Esophagus squamous epithelium (tissue), 5 donors: Measurements from ENCODE around the gene PRCC. TPM values are rescaled to one million over a fixed set of nuclear protein-coding genes. Genes with fewer than 3 reads are reported as not detected.

ENCODE experiments used
- DNase-seq: peaks from one replicate; lab custom pipeline; 2025; lab: John Stamatoyannopoulos, UW
- H3K27ac ChIP-seq, 4 donors: fragments of 200-600 bp; sonication (generic); one replicate each; pipeline ENCODE4 v1.5.1; 2016 to 2019; ENCODE audit warnings: mild to moderate bottlenecking in 1 of 4
- H3K27me3 ChIP-seq, 4 donors: fragments of 200-600 bp; sonication (generic); 1 replicate in 3 of 4; 2 replicates in 1 of 4; pipeline versions ENCODE4 v1.5.1 to v1.6.0; 2017 to 2021; ENCODE audit warnings: antibody characterized with exemption in 1 of 4
- H3K36me3 ChIP-seq, 3 donors: fragments of 200-600 bp; sonication (generic); one replicate each; pipeline ENCODE4 v1.5.1; 2016 to 2019
- H3K4me1 ChIP-seq, 3 donors: fragments of 200-600 bp; sonication (generic); one replicate each; pipeline ENCODE4 v1.5.1; 2017 to 2019
- H3K4me3 ChIP-seq, 4 donors: fragments of 200-600 bp; sonication (generic); 1 replicate in 3 of 4; 2 replicates in 1 of 4; pipeline ENCODE4 v1.5.1; 2016 to 2019; ENCODE audit warnings: mild to moderate bottlenecking in 2 of 4, moderate library complexity in 1 of 4
- H3K9me3 ChIP-seq, 3 donors: fragments of 200-600 bp; sonication (generic); one replicate each; pipeline ENCODE4 v1.5.1; 2016 to 2019
- CTCF ChIP-seq, 6 experiments: fragments of 450-650 bp in 4 of 6; fragments of 200-600 bp in 2 of 6; sonication (generic) in 2 of 6; IDR thresholded peaks; one replicate each; pipeline ENCODE4 v1.5.1; 2016 to 2019; ENCODE audit warnings: antibody characterized with exemption in 6 of 6, mild to moderate bottlenecking in 4 of 6, moderate library complexity in 4 of 6
- POLR2A ChIP-seq, 4 donors: fragments of 450-650 bp; IDR thresholded peaks; one replicate each; pipeline ENCODE4 v1.6.1; 2017; ENCODE audit warnings: antibody characterized with exemption in 4 of 4, mild to moderate bottlenecking in 4 of 4, moderate library complexity in 3 of 4
- WGBS, 2 donors: methylation state at CpG; one replicate each; pipeline ENCODE4 v1.1.5; 2018; 5-methylcytosine and 5-hydroxymethylcytosine counted together
- intact Hi-C: fragments of 100-400 bp; cut with DNase I; formaldehyde crosslinking; loops from one replicate; pipeline ENCODE4 v1.15.0; 2022
- total RNA-seq, 4 donors: library from RNA; depleted of rRNA; stranded (reverse); fragments of >200 nt; gene quantifications; one replicate each; pipeline ENCODE4 v1.1.0, GENCODE V29; 2016
- donor health status: DM: yes; HTN: yes; CAD: no.

The PRCC gene
- total RNA-seq, 4 donors from 2014 or later: 35.6 to 42.6 (median 38.3) TPM

DNA sequence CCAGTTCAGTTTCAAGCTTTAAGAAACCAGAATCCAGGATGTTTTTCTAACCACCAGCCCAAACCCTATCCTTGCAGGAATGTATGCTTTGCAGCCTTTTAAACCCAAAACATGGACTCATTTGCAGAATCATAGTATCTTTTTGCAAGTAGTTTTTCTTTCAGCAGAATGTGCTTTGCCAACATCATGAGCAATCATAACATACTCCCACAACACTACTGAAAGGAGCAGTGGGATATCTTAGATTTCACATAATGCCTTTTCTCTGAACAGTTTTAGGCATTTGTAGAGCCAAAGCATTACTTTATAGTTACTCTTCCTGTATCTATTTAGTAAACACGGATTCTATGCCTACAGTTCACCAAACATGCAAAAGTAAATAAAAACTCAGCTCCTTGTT, 59.3 kb downstream of the PRCC start:
- intact Hi-C loops: no loop called here
- TF ChIP-seq CTCF (IDR thresholded peaks at IDR 0.05): no peak
- TF ChIP-seq POLR2A (IDR thresholded peaks at IDR 0.05): no peak
- no peaks in the 10 kb centered on the region for H3K4me1 ChIP-seq
- no peak overlapping the region for H3K4me3 ChIP-seq
- H3K36me3 ChIP-seq: no peaks in the 10 kb centered on the region
- peaks cover 0 to 17% (median 0%) of the 10 kb centered on the region in 4 donors for H3K27me3 ChIP-seq
- no peak for DNase-seq
- WGBS, 2 donors: 43 to 50% methylated on average over 1 of the region's 1 CpG
- H3K27ac ChIP-seq: no peak overlapping the region
- no peaks in the 10 kb centered on the region for H3K9me3 ChIP-seq

GRCh38 chr1:156828400-156829124, 61.2 kb downstream of the PRCC start:
- Histone ChIP-seq H3K27me3 (peaks cover 0 to 27% (median 0%) of the 10 kb centered on the region in 4 donors), H3K36me3 (no peaks in the 10 kb centered on the region), H3K4me1 (no peaks in the 10 kb centered on the region), H3K9me3 (no peaks in the 10 kb centered on the region), H3K27ac (no peak overlapping the region), H3K4me3 (no peak overlapping the region)
- intact Hi-C loops: no loop called here
- no peak for DNase-seq
- WGBS, 2 donors: 70 to 77% methylated on average over 18 of the region's 18 CpGs
- TF ChIP-seq CTCF (IDR thresholded peaks at IDR 0.05) (no peak), POLR2A (IDR thresholded peaks at IDR 0.05) (no peak)

- no peaks in the 10 kb centered on the region for H3K4me1 ChIP-seq
- TF ChIP-seq POLR2A (IDR thresholded peaks at IDR 0.05) (no peak), CTCF (IDR thresholded peaks at IDR 0.05) (no peak)
- intact Hi-C loops: no loop called here
- H3K27ac ChIP-seq: no peak overlapping the region
- no peaks in the 10 kb centered on the region for H3K36me3 ChIP-seq
- H3K4me3 ChIP-seq: no peak overlapping the region
- H3K27me3 ChIP-seq: peaks cover 0 to 66% (median 0%) of the 10 kb centered on the region in 4 donors
- H3K9me3 ChIP-seq: no peaks in the 10 kb centered on the region
- 54 to 68% methylated on average over 5 of the region's 5 CpGs for WGBS, 2 donors
- DNase-seq: no peak
Measured at GRCh38 chr1:156832434-156832833, 65.1 kb downstream of the PRCC start.

DNA sequence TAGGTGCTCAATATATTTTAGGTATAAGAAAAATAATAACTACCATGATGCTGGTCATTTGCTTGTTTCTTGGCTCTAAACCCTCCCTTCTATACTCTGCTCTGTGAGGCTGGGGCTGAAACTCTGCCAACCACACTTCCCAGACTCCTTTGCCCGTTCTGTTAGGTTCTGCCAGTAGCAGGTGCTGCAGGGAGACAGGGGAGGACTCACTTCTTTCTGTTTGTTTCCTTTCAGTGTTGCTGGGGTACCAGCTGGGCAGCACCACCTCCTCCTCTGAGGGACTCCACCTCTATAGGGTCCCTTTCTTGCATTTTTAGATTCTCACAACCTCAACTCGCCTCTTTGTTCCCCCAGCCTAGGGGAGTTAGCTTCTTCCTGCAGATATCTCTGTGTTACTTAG, 66.3 kb downstream of the PRCC start:
- no peak overlapping the region for H3K4me3 ChIP-seq
- no peak for DNase-seq
- intact Hi-C loops: no loop called here
- 37 to 50% methylated on average over 2 of the region's 2 CpGs for WGBS, 2 donors
- H3K9me3 ChIP-seq: no peaks in the 10 kb centered on the region
- peaks cover 0 to 77% (median 0%) of the 10 kb centered on the region in 4 donors for H3K27me3 ChIP-seq
- no peaks in the 10 kb centered on the region for H3K4me1 ChIP-seq
- TF ChIP-seq CTCF (IDR thresholded peaks at IDR 0.05) (no peak), POLR2A (IDR thresholded peaks at IDR 0.05) (no peak)
- no peaks in the 10 kb centered on the region for H3K36me3 ChIP-seq
- no peak overlapping the region for H3K27ac ChIP-seq

DNA sequence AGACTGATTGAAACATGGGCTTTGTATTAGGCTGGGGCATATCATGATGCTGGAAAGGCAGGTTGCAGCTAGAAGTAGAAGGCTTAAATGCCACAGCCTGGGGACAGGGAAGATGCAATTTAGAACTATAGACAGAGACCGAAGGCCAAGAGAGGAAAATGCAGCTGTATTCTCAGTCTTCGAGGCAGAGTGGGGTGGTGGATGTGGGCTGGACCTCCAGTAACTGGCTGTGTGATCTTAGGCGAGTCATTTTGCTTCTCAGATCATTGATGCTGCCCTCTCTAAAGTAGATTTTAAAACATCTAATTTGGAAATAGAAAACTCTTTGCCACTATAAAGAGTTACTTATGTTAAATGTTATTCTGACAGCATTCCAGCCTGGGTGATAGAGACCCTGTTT, 67.0 kb downstream of the PRCC start:
- H3K4me3 ChIP-seq: no peak overlapping the region
- H3K4me1 ChIP-seq: no peaks in the 10 kb centered on the region
- no peaks in the 10 kb centered on the region for H3K9me3 ChIP-seq
- no peak overlapping the region for H3K27ac ChIP-seq
- intact Hi-C loops: no loop called here
- 55 to 66% methylated on average over 3 of the region's 3 CpGs for WGBS, 2 donors
- no peak for DNase-seq
- peaks cover 0 to 85% (median 0%) of the 10 kb centered on the region in 4 donors for H3K27me3 ChIP-seq
- no peaks in the 10 kb centered on the region for H3K36me3 ChIP-seq
- TF ChIP-seq POLR2A (IDR thresholded peaks at IDR 0.05) (no peak), CTCF (IDR thresholded peaks at IDR 0.05) (no peak)
